AG09309 (cell line): ENCODE measurements around the gene POU2F2.

ENCODE experiments used
- DNase-seq: peaks from one replicate; pipeline ENCODE4 v3.0.0-alpha.2; 2010; ENCODE audit warnings: low read depth
- H3K4me3 ChIP-seq: 2 replicates; pipeline ENCODE4 v1.5.1; 2011; ENCODE audit warnings: mild to moderate bottlenecking, low read depth, low read length, moderate library complexity; ENCODE audit not compliant: control insufficient read depth
- CTCF ChIP-seq: IDR thresholded peaks from 2 replicates; pipeline ENCODE4 v1.5.1; 2011; ENCODE audit warnings: mild to moderate bottlenecking, low read depth, low read length, inconsistent platforms; ENCODE audit not compliant: insufficient read depth, control insufficient read depth; ENCODE audit errors: missing control alignments

Gene POU2F2

GRCh38 chr19:42174958-42175734 lies 42.9 kb upstream of the POU2F2 start:
- DNase-seq = no peak
- H3K4me3 ChIP-seq = no peak overlapping the region
- TF ChIP-seq CTCF = no peak

GRCh38 chr19:42174188-42174587 lies 41.9 kb upstream of the POU2F2 start:
- TF ChIP-seq CTCF = no peak
- no peak for DNase-seq
- H3K4me3 ChIP-seq = no peak overlapping the region

GRCh38 chr19:42173695-42174094 lies 41.4 kb upstream of the POU2F2 start:
- no peak for TF ChIP-seq CTCF
- H3K4me3 ChIP-seq = no peak overlapping the region
- DNase-seq = no peak

GRCh38 chr19:42172261-42172660 lies 40.0 kb upstream of the POU2F2 start:
- TF ChIP-seq CTCF = no peak
- H3K4me3 ChIP-seq = no peak overlapping the region
- no peak for DNase-seq

- no peak for TF ChIP-seq CTCF
- DNase-seq = no peak
- H3K4me3 ChIP-seq = no peak overlapping the region
Measured at GRCh38 chr19:42170715-42171114, 38.5 kb upstream of the POU2F2 start.

DNA sequence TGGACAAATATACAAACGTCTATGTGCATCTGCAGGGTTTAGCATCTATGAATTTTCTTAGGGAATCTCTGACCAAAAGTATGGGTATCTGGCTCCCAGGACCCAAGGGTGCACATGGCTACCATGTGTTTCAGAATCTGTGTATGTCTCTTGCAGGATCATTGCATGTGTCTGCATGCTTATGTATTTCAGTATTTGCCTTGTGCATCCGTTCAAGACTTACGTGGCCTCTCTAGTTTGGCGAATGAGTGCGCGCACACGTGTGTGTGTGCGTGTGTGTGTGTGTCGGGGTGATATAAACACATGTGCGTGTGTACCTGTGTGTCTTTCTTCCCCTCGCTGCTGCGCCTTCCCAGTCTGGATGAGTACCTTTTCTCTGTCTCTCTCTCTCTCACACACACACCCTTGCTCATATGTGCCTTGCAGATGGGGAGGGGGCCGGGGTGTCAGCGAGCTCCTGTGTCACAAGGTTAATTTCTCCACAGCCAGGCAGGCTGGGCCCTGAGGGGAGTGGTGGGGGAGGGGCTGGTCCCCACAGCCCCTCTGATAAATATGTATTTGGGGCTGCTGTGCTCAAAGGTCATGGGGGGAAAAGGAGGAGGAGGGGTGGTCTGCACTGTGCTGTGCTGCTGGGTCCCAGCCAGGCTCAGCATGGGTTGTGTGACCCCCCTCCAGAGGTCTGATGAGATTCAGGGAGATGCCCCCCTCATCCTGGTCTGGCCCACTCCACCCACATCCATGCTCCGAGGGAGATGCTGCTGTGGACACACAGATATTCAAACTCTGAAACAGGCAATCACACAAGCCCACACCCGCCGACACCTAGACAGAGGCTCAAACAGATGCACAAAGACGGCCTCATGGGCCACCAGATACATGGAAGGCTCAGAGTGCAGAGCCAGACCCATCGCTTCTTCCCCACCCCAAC lies 37.5 kb upstream of the POU2F2 start:
- no peak overlapping the region for H3K4me3 ChIP-seq
- TF ChIP-seq CTCF = no peak
- DNase-seq = no peak
